CD4-positive, alpha-beta T cell treated with Interleukin-21 for 1 hour (primary cell): ENCODE data around the gene ELMO1.

Experiments
- DNase-seq: peaks from one replicate; pipeline ENCODE4 v3.0.0-alpha.2; 2020

ELMO1 gene

GRCh38 chr7:37365405-37365804, 83.3 kb downstream of the ELMO1 start:
- peak; percentile 22 for DNase-seq

GRCh38 chr7:37364856-37365255, 83.8 kb downstream of the ELMO1 start:
- DNase-seq = no peak

- peak; percentile 37 for DNase-seq
Measured at GRCh38 chr7:37363536-37364491, 84.8 kb downstream of the ELMO1 start.

GRCh38 chr7:37362802-37363201, 85.9 kb downstream of the ELMO1 start:
- DNase-seq = no peak

DNA sequence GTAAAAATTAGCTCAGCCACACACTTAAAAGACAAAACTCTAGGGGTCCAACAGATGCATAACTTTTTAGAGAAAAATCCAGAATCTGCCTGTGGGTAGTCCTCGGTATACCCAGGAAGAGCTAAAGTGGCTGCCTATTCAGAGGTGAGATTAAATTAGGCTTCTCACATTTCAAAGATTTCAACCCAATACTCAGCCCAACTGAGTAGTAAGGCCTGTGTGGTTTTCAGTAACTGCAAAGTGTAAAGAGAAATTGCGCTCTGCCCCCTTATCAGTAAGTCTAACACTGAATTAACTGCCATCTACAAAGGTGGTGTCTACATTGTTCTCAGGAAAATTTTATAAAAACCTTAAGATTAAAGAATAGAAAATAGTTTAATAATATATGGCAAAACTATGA, 88.2 kb downstream of the ELMO1 start:
- DNase-seq = no peak

DNA sequence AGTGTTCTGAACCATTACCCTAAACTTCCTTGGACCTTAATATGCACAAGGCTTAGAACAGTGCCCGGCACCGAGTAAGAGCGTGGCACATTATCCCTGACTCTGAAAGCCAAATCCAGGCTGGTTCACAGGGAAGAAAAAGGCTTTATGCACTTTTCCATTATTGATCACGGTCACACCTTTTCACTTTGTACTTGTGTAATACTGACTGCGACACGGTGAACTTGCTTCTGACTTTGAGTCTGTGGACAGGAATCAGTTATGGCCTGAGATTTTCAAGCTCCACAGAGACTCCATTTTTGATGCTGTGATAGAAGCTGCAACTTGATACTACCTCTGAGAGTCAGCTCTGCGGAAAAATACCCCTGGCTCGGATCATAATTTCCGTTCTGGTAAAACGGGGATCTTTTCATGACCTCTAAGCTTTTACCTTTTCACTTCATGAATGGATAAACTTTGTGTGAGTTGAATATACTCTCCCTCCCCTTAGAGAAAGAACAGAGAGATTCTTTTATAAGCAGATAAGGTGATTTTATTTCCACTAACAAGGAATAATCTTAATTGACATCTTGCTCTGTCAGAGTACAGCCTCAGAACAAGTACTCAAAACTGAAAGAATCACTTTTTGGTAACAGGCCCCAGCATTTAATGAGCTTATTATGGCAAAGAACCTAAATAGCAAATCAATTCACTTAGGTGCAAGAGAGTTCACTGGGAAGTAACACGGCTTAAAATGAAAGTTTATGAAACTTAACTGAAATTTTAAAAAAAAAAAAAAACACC, 88.8 kb downstream of the ELMO1 start:
- DNase-seq = no peak

DNA sequence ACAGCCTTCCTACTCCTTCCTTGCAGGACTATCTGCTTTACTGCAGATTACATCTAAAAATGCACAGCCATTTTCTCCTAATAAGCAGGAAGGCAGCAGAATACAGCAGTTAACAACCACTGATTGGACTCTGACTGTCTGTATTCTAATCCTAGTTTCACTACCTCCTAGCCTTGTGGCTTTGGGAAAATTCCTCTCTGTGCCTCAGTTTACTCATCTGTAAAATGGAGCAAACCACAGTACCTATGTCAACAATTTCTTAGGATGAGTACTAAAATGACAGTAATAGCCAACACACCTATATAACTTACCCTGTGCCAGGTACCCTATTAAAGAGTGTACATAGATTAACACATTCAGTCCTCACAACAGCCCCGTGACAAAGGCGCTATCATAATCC, 89.5 kb downstream of the ELMO1 start:
- no peak for DNase-seq

GRCh38 chr7:37357637-37357996, 91.0 kb downstream of the ELMO1 start:
- DNase-seq = no peak

DNA sequence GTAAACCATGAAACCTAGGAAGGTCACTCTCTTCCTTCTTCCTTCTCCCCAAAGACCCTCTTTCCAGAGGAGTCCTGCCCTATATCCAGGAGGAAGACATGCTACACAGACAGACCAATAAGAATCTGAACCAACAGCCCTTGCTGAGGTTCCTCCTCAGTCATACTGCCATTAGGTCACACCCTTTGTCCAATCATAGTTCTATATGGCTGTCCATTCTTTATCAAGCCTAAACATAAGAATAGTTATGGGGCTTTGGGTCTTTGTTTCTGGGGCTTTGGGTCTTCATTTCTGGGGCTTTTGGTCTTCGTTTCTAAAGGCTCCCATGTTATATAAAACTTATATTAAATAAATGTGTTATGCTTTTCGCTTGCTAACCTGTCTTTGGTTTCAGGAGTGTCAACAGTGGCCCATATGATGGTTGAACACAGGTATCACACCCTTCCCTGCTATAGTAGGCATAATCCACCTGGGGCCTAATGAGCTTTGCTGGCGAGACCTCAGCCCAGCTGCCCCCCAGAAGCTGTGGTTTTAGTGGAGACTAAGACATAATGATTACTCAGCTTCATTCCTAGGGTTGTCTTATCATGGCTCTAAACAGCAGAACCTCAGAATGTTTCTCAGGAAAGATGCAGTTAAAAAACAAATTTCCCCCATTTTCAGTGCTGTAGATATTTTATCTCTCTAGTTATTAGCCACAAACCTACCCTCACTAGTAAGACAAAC, 91.6 kb downstream of the ELMO1 start:
- no peak for DNase-seq

DNA sequence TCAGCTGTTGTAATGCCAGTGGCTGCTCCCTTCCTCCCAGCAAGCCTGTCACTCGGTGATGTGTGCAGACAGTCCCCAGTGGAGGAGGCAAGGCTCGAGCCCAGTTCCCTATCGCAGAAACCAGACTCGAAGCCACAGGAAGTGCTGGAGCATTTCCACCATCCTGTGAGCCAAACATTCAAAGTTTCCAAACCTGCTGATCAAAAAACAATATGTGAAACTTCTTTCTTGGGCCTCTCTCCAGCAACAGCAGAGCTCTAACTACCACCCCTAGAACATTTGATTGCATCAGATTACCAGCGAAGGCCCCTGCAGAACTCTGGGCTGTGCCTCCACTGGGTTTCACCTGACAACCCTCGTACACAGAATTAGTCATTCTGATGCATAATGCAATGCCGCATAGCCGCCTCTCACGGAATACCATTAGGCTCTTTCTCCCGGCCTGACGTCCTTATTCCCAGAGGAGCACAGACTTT, 94.0 kb downstream of the ELMO1 start:
- DNase-seq = no peak

DNA sequence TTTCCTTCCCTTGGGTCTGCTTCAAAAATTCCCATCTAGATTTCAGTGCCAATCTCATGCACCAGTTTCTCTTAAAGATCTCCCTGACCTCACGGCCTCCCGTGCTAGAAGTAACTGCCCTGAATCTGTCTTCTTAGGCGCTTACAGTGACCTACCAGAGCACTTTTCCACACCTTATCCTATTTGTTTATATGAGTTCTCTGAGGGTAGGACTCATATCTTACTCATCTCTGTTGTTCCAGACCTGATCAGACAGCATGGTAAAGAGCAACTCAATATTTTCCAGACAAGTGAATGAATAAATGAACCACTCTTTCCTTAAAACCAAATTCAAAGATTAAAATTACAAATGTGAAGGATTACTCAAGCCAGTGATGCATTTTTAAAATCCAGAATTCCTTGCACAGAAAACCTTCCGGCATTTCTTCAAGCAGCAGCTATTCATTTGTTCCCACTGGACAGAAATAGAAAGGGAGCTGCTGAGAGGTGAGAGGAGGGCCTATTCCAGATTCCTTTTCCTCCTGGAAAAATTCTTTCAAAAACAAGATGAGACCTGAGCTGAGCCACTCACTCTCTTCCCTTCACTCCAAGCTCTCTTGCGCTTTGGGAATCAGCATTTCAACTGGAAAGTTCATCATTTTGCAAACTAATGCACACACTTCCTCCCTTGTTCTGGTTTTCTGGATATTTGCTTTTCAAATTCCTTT, 94.6 kb downstream of the ELMO1 start:
- DNase-seq = no peak

DNA sequence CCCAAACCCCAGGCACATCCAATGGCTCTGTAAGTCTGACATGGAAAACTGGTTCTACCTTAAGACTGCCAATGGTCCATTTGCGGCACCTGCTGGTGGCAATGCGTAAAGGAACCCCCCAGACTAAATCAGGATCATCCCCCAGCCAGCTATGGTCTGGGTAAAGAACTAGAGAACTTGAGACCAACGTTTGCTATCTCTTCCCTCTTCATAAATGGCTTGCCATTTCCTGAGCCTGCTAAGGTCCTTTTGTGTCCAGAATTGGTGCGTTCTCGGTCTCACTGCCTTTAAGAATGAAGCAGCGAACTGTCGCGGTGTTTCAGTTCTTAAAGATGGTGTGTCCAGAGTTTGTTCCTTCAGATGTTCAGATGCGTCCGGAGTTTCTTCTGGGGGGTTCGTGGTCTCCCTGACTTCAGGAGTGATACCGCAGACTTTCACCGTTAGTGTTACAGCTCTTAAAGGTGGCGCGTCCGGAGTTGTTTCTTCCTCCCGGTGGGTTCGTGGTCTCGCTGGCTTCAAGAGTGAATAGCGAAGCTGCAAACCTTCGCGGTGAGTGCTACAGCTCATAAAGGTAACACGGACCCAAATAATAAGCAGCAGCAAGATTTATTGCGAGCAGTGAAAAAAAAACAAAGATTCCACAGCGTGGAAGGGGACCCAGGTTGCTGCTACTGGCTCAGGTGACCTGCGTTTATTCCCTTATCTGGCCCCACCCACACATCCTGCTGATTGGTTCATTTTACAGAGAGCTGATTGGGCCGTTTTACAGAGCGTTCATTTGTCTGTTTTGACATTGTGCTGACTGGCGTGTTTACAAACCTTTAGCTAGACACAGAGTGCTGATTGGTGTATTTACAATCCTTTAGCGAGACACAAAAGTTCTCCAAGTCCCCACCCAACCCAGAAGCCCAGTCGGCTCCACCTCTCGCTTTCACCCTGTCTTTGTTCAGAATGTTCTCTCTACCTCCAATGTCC, 95.4 kb downstream of the ELMO1 start:
- DNase-seq = peak; percentile 90

- DNase-seq = no peak
Measured at GRCh38 chr7:37352251-37352880, 96.3 kb downstream of the ELMO1 start.

- DNase-seq = no peak
Measured at GRCh38 chr7:37351716-37352115, 96.9 kb downstream of the ELMO1 start.

- DNase-seq = no peak
Measured at GRCh38 chr7:37349979-37350590, 98.6 kb downstream of the ELMO1 start.

GRCh38 chr7:37348982-37349381, 99.7 kb downstream of the ELMO1 start:
- DNase-seq = no peak

GRCh38 chr7:37346761-37347160, 101.9 kb downstream of the ELMO1 start:
- no peak for DNase-seq

DNA sequence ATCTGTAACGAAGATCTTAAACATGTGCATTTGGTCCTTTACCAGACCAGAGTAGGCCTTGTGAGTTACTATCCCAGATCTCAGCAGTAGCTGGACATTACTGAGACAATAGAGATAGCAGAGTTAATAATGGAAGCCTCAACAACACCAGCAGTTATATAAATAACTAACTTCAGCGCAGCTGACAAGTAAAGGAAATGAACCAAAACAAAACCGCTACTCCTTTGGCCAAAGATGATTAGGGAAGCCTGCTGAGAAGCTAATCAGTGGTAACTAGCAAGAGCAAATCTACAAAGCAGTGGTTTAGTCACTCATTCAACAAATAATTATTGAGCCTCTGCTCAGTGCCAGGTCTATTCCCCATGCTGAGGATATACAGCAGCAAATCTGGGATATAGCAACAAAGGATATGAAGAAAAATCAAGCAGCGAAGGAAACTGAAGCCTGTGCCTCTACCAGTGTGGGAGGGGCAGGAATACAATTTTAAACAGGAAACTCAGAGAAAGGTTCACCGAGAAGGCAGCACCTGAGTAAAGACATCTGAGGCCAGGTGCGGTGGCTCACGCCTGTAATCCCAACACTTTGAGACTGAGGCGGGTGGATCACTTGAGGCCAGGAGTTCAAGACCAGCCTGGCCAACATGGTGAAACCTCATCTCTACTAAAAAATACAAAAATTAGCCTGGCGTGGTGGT, 103.6 kb downstream of the ELMO1 start:
- peak; percentile 38 for DNase-seq

DNA sequence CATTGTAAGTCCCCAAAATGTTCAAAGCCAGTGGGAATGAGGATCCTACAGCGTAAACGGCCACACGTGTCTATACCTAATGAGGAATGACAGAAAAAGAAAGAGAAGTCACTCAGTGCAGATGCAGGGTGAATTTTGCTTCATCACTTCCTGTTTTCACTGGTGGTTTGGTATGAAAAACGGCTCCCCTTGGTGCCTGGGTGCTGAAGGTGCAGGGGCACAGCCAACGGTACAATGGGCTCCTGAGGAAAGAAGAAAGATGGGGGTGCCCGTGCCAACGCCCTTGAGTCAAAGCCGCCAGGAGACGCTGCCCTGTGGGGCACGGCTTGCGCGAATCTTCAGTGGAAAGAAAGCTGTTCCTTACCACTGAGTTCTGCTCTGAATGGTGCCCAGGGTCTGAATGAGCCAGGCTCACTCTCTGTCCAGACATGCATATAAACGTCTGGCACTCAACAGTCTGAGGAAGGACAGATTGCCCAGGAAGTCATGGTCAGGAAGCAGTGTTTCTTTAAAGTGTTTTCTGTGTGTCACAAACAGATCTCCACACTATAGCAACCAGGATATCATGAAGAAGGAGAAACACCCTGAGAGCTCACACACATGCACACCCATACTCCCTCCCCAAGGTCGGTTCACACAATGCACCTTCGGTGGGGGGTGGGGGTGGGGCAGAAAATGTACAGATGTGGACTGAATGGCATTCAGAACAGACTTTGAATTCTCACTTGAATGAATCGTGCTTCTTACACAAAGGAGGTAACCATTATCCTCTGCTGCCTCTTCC, 105.8 kb downstream of the ELMO1 start:
- peak; percentile 81 for DNase-seq
